Stimulated activated CD8-positive, alpha-beta memory T cell treated with anti-CD3 and anti-CD28 coated beads, Interleukin-12 subunit alpha, Interleukin-12 subunit beta, amount 100 ng/mL, for 24 hours (primary cell): ENCODE data around the gene WDR72.
"Not testable (repeated sequence)": the region's sequence is repeated elsewhere in the genome, so short reads cannot be mapped to it uniquely, and the experiment has no call there.

Experiments used
- DNase-seq: peaks from one replicate; pipeline ENCODE4 v3.0.0-alpha.2; 2020; ENCODE audit errors: extremely low read depth

Gene WDR72

DNA sequence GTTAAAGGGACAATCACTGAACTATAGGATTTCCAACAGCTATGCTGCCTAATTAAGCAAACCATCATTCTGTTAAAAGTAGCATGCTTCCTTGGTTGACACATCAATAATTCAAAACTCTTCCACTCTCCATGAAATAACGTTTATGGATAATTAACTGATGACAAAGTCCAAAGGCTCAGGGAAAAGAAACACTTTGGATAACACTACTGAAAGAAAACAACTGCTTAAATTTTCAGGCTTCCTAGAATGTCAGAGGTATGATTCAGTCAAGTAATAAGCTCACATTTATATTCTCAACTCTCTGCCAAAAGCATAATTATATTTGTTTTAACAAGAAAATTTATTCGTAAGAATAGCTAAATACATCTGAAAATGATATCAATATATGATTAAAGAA lies 49.6 kb downstream of the WDR72 start:
- no peak for DNase-seq

- DNase-seq, result no peak
Measured at GRCh38 chr15:53695365-53695764, 64.1 kb downstream of the WDR72 start.

DNA sequence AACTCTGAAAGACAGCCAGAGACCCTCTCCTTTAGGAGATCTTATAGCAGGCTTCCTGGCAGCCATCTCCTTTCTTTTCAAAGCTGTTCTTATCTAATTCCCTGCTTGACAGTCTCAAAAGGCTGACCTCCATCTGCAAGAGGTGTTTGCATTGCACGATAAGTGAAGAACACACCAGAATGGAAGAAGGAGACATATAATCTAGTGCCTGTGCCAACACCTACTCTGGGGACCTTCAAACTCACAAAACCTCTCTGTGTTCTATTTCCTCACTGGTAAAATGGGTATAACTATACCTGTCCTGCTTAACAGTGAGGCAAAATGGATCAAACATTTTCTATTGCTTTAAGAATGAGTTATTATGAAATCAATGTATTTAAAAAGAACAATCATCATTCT lies 65.0 kb downstream of the WDR72 start:
- DNase-seq, result no peak

- no peak for DNase-seq
Measured at GRCh38 chr15:53693729-53694475, 65.6 kb downstream of the WDR72 start.

DNA sequence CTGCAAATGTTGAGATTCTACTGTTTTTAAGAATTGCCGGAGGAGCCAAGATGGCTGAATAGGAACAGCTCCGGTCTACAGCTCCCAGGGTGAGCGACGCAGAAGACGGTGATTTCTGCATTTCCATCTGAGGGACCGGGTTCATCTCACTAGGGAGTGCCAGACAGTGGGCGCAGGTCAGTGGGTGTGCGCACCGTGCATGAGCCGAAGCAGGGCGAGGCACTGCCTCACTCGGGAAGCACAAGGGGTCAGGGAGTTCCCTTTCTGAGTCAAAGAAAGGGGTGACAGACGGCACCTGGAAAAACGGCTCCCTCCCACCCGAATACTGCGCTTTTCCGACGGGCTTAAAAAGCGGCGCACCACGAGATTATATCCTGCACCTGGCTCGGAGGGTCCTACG lies 75.3 kb downstream of the WDR72 start:
- DNase-seq, result not testable (repeated sequence)

DNA sequence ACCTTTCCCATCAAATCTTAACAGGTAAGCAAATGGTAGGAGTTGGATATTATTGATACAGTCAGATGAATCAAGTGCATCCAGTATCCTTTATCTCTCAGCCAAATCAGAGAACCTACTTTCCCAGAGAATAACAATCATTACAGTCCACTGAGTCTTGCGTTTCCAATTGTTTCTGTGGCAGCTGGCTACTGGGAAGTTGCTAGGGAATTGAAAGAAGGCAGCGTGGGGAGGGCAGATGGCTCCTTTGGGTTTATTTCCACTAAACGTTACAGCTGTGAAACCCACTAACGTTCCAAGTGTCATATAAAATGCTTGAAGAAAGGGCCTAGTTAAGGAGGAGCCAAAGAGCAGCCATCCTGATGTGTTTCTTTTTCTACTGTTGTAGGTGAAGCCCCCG lies 78.4 kb downstream of the WDR72 start:
- no peak for DNase-seq

DNA sequence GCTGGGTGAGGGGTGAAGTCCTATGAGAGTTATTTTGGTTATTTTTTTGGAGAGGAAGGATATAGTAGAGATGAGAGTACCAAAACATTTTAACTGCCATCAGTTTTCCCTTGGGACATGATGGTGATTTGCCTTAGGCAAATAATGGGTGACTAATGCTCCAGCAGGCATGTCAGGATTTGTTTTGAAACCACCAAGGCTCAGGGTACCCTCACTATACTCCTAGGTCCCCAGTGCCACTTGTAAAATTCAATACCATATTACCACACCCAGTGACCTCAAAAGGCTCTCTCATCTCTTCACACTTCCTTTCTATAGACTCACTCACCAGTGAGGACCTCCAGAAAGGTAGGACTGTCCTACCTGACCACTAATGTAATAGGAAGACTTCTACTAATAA lies 83.6 kb downstream of the WDR72 start:
- no peak for DNase-seq

DNA sequence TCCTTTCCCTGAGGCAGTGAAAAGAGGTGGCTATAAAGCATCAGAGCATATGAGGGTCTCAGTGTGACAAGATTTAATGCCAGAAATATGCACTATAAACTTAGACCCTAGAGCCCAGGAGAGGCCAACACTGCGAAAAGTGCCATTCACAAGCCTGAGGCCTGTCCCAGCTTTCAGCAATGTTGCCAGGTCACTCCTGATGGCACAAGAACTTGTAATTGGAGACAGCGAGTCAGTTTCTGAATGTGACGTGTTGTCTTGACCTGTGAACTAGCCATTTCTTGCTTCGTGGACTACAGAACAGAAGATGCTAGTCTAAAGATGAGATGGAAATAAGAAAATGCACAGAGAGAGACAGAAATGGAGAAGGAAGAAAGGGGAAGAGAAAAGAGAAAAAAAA lies 87.9 kb downstream of the WDR72 start:
- no peak for DNase-seq

- DNase-seq, result no peak
Measured at GRCh38 chr15:53670701-53671100, 88.8 kb downstream of the WDR72 start.

DNA sequence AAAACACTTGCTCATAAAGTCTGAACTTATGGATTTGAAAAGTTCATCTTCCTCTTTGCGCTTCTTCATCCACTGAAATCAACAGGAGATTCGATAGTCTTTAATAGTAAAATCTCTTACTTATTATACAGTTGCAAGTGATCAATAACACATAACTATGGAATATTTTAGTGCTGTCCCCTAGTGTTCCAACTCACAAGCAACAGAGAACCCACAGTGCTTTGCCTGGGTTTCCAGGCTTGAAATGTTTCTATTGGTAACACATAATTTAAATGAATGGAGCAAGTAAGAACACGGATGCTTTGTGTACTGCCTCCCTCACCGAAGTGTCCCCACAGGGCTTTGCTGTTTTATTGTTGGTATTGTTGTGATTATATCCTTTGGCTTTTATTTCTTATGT lies 93.5 kb downstream of the WDR72 start:
- DNase-seq, result no peak

- no peak for DNase-seq
Measured at GRCh38 chr15:53658827-53659555, 100.5 kb downstream of the WDR72 start.

DNA sequence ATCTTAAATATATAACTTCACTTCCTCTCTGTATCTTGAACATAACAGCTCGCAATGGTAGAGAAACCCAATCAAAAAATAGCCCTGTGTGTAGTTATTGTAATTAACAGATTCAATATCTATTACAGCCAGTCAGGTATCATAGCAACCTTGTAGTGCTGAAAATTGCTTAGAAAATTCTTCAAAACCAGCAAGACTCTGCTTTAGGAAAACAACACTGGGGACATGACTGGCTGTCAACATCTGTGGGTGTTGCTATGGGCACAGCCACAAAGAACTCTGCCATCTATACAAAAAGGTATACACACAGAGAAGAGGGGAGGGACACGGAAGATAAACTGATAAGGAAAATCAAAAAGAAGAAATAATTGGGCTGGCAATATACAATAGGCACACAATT lies 101.2 kb downstream of the WDR72 start:
- no peak for DNase-seq

GRCh38 chr15:53648934-53649333 lies 110.5 kb downstream of the WDR72 start:
- DNase-seq, result no peak

DNA sequence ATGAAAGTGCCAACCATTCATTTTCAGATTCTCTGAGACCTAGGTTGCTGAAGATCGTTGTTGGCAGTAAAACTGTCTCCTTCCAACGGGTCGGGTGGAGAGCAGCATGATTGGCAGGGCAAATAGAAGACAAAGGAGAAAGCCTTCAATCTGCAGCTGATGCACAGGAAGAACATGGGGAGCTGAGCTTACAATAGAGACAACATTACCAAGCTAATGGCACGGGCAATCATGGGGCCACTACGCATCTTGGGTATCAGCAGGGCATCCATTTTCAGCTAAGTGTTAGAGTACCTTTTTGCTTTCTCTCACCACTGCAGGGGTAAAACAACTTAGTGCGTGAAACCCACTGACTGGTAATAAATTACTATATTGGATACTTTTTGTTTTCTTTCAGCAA lies 114.8 kb downstream of the WDR72 start:
- no peak for DNase-seq

DNA sequence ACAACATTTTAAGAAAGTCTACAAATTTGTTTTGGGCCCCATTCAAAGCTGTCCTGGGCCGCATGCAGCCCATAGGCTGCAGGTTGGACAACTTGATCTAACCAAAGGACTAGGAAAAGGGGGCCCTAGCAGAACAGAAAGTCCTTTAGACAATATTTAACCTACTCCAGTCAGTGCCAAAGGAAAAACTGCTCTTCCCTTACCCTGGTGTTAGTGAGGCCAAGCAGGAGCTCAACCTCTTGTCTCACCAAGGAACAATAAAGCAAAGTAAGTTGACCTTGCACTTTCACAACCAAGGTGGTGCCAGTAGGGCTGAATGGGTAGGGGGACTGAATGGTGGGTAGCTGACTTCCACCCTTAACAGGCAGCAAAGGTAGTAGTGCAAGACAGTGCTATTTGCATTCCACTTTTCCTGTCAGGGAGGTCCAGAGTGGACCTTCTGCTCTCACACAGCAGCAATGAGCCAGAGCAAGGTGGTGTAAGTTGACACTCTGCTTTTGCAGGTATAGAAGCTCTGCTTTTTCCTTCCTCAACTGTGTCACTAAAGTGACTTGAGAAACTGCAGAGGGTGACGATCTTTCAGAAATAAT lies 124.9 kb downstream of the WDR72 start:
- DNase-seq, result no peak

DNA sequence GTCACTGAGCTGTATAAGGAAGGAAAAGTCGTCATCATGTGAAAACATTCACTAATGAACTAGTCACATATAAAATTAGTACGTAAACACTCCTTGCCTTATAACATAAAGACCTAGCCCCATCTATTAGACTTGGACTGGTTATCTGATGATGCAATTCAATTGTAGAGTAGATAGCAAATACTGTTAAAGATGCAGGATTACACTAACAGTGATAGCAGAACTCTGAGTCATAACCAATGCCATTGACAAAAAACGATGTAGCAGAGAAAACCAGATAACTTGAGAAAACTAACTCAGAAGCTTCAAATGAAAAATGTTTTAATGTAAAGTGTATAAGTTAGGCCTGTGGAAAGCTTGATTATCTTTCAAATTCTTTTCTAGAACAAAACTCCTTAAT lies 132.2 kb downstream of the WDR72 start:
- DNase-seq, result no peak

DNA sequence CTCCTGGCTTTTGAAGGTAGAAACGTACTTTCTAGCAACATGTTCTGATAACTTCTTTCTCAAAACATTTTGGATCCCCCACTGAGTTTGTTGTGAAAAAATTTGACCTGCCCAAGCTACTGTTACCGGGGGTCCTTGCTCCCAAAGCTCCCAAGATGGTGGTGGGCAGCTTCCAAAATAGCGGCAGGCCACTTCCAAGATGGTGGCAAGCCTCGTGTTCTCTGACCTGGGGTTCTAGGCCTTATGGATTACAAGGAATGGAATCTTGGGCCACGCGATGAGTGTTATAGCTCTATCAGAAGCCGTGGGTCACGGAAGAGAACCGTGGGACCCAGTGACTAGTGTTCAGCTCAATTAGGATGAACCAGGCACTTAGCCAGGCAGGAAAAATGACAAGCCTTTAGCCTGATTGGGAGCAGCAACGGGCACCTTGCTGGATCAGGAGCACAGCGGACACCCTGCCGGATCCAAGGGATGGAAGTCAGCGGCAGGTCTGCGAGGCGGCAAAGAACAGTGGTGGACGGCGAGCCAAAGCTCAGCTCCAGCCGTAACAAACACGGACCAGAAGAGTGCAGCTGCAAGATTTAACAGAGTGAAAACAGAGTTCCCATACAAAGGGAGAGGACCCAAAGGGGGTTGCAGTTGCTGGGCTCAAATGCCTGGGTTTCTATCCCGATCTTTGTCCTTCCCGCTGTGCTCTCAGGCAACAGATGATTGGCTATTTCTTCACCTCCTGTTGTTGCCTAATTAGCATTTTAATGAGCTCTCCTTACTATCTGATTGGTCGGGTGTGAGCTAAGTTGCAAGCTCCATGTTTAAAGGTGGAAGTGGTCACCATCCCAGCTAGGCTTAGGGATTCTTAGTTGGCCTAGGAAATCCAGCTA lies 133.3 kb downstream of the WDR72 start:
- DNase-seq, result no peak

DNA sequence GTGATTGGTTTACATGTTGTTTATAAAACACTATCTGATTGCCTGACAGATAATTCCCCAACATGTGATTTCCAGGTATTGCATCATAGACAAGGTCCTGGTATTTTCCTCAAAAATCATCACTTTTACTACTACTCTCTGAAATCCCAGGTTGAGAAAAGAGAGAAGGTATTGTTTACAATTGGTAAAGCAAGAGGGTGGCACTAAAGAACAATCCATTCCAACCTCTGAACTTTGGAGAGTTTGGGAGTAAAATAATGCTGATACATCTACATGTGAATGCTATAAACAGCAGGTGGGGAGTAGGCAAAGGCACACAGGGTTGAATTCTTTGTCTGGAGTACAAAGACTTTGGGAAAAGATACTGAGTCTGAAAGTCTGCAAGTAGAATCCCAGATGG lies 134.2 kb downstream of the WDR72 start:
- no peak for DNase-seq

GRCh38 chr15:53618461-53618860 lies 141.0 kb downstream of the WDR72 start:
- no peak for DNase-seq

GRCh38 chr15:53611145-53611920 lies 148.1 kb downstream of the WDR72 start:
- DNase-seq, result no peak

- no peak for DNase-seq
Measured at GRCh38 chr15:53591041-53591440, 168.4 kb downstream of the WDR72 start.
